HG03521 (cell line): ENCODE measurements around the gene ROBO1.
"Not testable (repeated sequence)": the region's sequence is repeated elsewhere in the genome, so short reads cannot be mapped to it uniquely, and the experiment has no call there.

Source experiments
- ATAC-seq: cut with Tn5 transposase; IDR thresholded peaks from one replicate; pipeline ENCODE4 v1.9.1; 2021; ENCODE audit warnings: mild to moderate bottlenecking, moderate library complexity; ENCODE audit not compliant: unreplicated experiment

ROBO1 gene

GRCh38 chr3:79767905-79768267 is at the start of gene ROBO1:
Gene ROBO1, minus strand, starts transcription at chr3:79767998.
- no peak for ATAC-seq

- no peak for ATAC-seq
These were observed 49.4 kb upstream of the ROBO1 start for GRCh38 chr3:79817224-79817623.

- no peak for ATAC-seq
These were observed 47.7 kb upstream of the ROBO1 start for GRCh38 chr3:79815478-79815877.

- ATAC-seq = no peak
These were observed 42.8 kb upstream of the ROBO1 start for GRCh38 chr3:79810581-79810980.

GRCh38 chr3:79810092-79810491 is 42.3 kb upstream of the ROBO1 start:
- no peak for ATAC-seq

- no peak for ATAC-seq
These were observed 41.3 kb upstream of the ROBO1 start for GRCh38 chr3:79809106-79809505.

GRCh38 chr3:79808515-79808914 is 40.7 kb upstream of the ROBO1 start:
- ATAC-seq = no peak

- ATAC-seq = not testable (repeated sequence)
These were observed 22.4 kb upstream of the ROBO1 start for GRCh38 chr3:79790177-79790576.

- ATAC-seq = no peak
These were observed 5.5 kb upstream of the ROBO1 start for GRCh38 chr3:79773291-79773690.

- ATAC-seq = no peak
These were observed 1.4 kb upstream of the ROBO1 start for GRCh38 chr3:79769229-79769628.

GRCh38 chr3:79767194-79767904 is 449 bp downstream of the ROBO1 start:
- no peak for ATAC-seq

GRCh38 chr3:79766496-79767193 is 1.2 kb downstream of the ROBO1 start:
- no peak for ATAC-seq

GRCh38 chr3:79765911-79766310 is 1.9 kb downstream of the ROBO1 start:
- no peak for ATAC-seq

- no peak for ATAC-seq
These were observed 6.4 kb downstream of the ROBO1 start for GRCh38 chr3:79761441-79761840.

- ATAC-seq = no peak
These were observed 16.1 kb downstream of the ROBO1 start for GRCh38 chr3:79751703-79752102.

- no peak for ATAC-seq
These were observed 30.3 kb downstream of the ROBO1 start for GRCh38 chr3:79737530-79737929.

GRCh38 chr3:79729096-79729495 is 38.7 kb downstream of the ROBO1 start:
- no peak for ATAC-seq

- ATAC-seq = no peak
These were observed 41.0 kb downstream of the ROBO1 start for GRCh38 chr3:79726786-79727185.

- no peak for ATAC-seq
These were observed 43.6 kb downstream of the ROBO1 start for GRCh38 chr3:79724206-79724605.

- no peak for ATAC-seq
These were observed 77.7 kb downstream of the ROBO1 start for GRCh38 chr3:79690072-79690471.

- ATAC-seq = no peak
These were observed 82.7 kb downstream of the ROBO1 start for GRCh38 chr3:79685108-79685507.

GRCh38 chr3:79684041-79684440 is 83.8 kb downstream of the ROBO1 start:
- no peak for ATAC-seq

- no peak for ATAC-seq
These were observed 95.1 kb downstream of the ROBO1 start for GRCh38 chr3:79672731-79673130.
